AG09309 (cell line): Measurements from ENCODE around the gene SCAMP3.

Experiments
- DNase-seq: peaks from one replicate; pipeline ENCODE4 v3.0.0-alpha.2; 2010; ENCODE audit warnings: low read depth
- H3K4me3 ChIP-seq: 2 replicates; pipeline ENCODE4 v1.5.1; 2011; ENCODE audit warnings: mild to moderate bottlenecking, low read depth, low read length, moderate library complexity; ENCODE audit not compliant: control insufficient read depth
- CTCF ChIP-seq: IDR thresholded peaks from 2 replicates; pipeline ENCODE4 v1.5.1; 2011; ENCODE audit warnings: mild to moderate bottlenecking, low read depth, low read length, inconsistent platforms; ENCODE audit not compliant: insufficient read depth, control insufficient read depth; ENCODE audit errors: missing control alignments

Gene SCAMP3

GRCh38 chr1:155285631-155286044, 23.5 kb upstream of the SCAMP3 start:
- TF ChIP-seq CTCF, result no peak
- no peak for DNase-seq
- H3K4me3 ChIP-seq, result no peak overlapping the region

GRCh38 chr1:155285063-155285462, 22.9 kb upstream of the SCAMP3 start:
- DNase-seq, result no peak
- no peak overlapping the region for H3K4me3 ChIP-seq
- no peak for TF ChIP-seq CTCF

GRCh38 chr1:155284476-155284875, 22.3 kb upstream of the SCAMP3 start:
- DNase-seq, result no peak
- no peak overlapping the region for H3K4me3 ChIP-seq
- TF ChIP-seq CTCF, result no peak

GRCh38 chr1:155282488-155283091, 20.4 kb upstream of the SCAMP3 start:
- no peak overlapping the region for H3K4me3 ChIP-seq
- TF ChIP-seq CTCF, result no peak
- no peak for DNase-seq

GRCh38 chr1:155279268-155279667, 17.1 kb upstream of the SCAMP3 start:
- no peak overlapping the region for H3K4me3 ChIP-seq
- DNase-seq, result no peak
- no peak for TF ChIP-seq CTCF

- no peak for DNase-seq
- no peak overlapping the region; the same call in 1 of the 2 replicates for H3K4me3 ChIP-seq
Measured at GRCh38 chr1:155278689-155279160, 16.6 kb upstream of the SCAMP3 start.

More at GRCh38 chr1:155278689-155279160, 16.6 kb upstream of the SCAMP3 start:
- TF ChIP-seq CTCF, result no peak
